Suprapubic skin (tissue), 4 donors: ENCODE results near the gene PSME3. TPM values are rescaled to one million over a fixed set of nuclear protein-coding genes. Genes with fewer than 3 reads are reported as not detected.
"Not testable (repeated sequence)": the region's sequence is repeated elsewhere in the genome, so short reads cannot be mapped to it uniquely, and the experiment has no call there.

Experiments used
- DNase-seq, 2 donors: peaks; one replicate each; pipeline ENCODE4 v3.0.0-alpha.2; 2019; ENCODE audit warnings: low spot score in 2 of 2
- H3K27ac ChIP-seq: fragments of 200-600 bp; sonication (generic); one replicate; pipeline ENCODE4 v1.5.1; 2019
- H3K27me3 ChIP-seq: fragments of 200-600 bp; sonication (generic); one replicate; pipeline ENCODE4 v1.5.1; 2019
- H3K36me3 ChIP-seq: fragments of 200-600 bp; sonication (generic); one replicate; pipeline ENCODE4 v1.5.1; 2019
- H3K4me1 ChIP-seq: fragments of 200-600 bp; sonication (generic); one replicate; pipeline ENCODE4 v1.5.1; 2019
- H3K4me3 ChIP-seq: fragments of 200-600 bp; sonication (generic); one replicate; pipeline ENCODE4 v1.5.1; 2019; ENCODE audit warnings: mild to moderate bottlenecking
- H3K9me3 ChIP-seq: fragments of 200-600 bp; sonication (generic); one replicate; pipeline ENCODE4 v1.5.1; 2019
- EP300 ChIP-seq: sonication (generic); formaldehyde crosslinking; IDR thresholded peaks from one replicate; pipeline ENCODE4 v1.6.1; 2017; ENCODE audit warnings: antibody characterized with exemption
- POLR2A ChIP-seq, 2 donors: fragments of 450-650 bp; IDR thresholded peaks; one replicate each; pipeline ENCODE4 v1.6.1; 2017; ENCODE audit warnings: antibody characterized with exemption in 2 of 2, mild to moderate bottlenecking in 2 of 2, moderate library complexity in 2 of 2
- POLR2AphosphoS5 ChIP-seq, 3 donors: sonication (generic); formaldehyde crosslinking; IDR thresholded peaks; one replicate each; pipeline ENCODE4 v1.6.1; 2017; ENCODE audit warnings: antibody characterized with exemption in 3 of 3
- WGBS: methylation state at CpG from one replicate; pipeline ENCODE4 v1.1.5; 2018; 5-methylcytosine and 5-hydroxymethylcytosine counted together
- total RNA-seq, 4 donors: library from RNA; depleted of rRNA; stranded (reverse); fragments of >200 nt; gene quantifications; one replicate each; pipeline ENCODE4 v1.1.0, GENCODE V29; 2016
- TF ChIP-seq, protein P1 (sequence below), 2 donors: fragments of 200-600 bp in 1 of 2; fragments of 450-650 bp in 1 of 2; sonication (generic) in 1 of 2; IDR thresholded peaks; one replicate each; pipeline ENCODE4 v1.5.1; 2016 to 2019; ENCODE audit warnings: antibody characterized with exemption in 2 of 2, mild to moderate bottlenecking in 1 of 2, moderate library complexity in 1 of 2

Gene PSME3
- total RNA-seq, 4 donors from 2014 or later: 47.0 to 106 (median 82.8) TPM

DNA sequence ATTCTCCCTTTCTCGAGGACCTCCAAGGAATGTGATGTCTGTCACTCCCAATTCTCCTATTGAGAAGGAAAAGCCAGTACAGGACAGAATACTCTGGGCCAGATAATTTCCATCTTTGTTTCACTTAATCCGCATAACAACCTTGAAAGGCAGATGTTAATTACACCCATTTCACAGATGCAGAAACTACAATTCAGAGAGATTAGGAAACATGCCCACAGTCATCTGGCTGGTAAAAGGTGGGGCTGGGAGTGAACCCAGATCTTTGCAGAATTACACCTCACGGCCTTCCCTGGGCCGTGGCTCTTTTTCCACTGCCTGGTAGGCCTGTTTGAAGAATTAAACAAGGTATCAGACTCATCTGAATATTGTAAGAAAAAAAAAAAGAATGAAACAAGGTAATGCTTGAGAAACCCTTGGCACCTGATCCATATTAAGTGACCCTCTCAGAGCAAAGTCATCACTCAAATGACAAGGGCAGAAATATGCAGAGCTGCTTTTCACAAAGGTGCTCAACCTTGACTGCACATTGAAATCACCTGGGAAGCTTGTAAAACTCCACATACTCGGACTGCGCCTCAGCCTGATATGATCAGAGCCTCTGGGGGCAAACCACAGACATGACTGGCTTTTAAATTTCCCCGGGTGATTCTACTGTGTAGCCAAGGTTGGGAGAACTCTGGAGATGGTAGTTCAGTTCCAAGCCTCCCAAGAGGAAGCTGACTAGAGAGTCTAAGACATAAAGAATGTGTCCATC lies 50.8 kb downstream of the PSME3 start:
- H3K4me3 ChIP-seq: no peak overlapping the region
- H3K4me1 ChIP-seq: peaks cover 3% of the 10 kb centered on the region
- WGBS: 77% methylated on average over 7 of the region's 7 CpGs
- H3K27me3 ChIP-seq: peaks cover 4% of the 10 kb centered on the region
- no peaks in the 10 kb centered on the region for H3K36me3 ChIP-seq
- H3K9me3 ChIP-seq: no peaks in the 10 kb centered on the region
- H3K27ac ChIP-seq: no peak overlapping the region
- TF ChIP-seq, protein P1, sequence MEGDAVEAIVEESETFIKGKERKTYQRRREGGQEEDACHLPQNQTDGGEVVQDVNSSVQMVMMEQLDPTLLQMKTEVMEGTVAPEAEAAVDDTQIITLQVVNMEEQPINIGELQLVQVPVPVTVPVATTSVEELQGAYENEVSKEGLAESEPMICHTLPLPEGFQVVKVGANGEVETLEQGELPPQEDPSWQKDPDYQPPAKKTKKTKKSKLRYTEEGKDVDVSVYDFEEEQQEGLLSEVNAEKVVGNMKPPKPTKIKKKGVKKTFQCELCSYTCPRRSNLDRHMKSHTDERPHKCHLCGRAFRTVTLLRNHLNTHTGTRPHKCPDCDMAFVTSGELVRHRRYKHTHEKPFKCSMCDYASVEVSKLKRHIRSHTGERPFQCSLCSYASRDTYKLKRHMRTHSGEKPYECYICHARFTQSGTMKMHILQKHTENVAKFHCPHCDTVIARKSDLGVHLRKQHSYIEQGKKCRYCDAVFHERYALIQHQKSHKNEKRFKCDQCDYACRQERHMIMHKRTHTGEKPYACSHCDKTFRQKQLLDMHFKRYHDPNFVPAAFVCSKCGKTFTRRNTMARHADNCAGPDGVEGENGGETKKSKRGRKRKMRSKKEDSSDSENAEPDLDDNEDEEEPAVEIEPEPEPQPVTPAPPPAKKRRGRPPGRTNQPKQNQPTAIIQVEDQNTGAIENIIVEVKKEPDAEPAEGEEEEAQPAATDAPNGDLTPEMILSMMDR (IDR thresholded peaks at IDR 0.05): no peak
- no peak for TF ChIP-seq POLR2AphosphoS5 (IDR thresholded peaks at IDR 0.05)
- no peak for TF ChIP-seq EP300
- no peak for TF ChIP-seq POLR2A (IDR thresholded peaks at IDR 0.05)
- DNase-seq: no peak

DNA sequence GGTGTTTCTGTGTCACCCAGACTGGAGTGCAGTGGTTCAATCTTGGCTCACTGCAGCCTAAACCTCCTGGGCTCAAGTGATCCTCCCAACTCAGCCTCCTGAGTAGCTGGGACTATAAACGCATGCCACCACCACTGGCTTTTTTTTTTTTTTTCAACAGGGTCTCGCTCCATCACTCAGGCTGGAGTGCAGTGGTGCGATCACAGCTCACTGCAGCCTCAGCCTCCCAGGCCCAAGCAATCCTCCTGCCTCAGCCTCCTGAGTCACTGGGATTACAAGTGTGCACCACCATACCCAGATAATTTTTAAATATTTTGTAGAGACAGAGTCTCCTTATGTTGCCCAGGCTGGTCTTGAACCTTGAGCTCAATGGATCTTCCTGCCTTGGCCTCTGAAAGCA lies 52.6 kb downstream of the PSME3 start:
- not testable (repeated sequence) for H3K4me1 ChIP-seq, H3K27ac ChIP-seq, H3K9me3 ChIP-seq, H3K36me3 ChIP-seq, H3K27me3 ChIP-seq, H3K4me3 ChIP-seq, DNase-seq
- WGBS: 100% methylated on average over 3 of the region's 3 CpGs

DNA sequence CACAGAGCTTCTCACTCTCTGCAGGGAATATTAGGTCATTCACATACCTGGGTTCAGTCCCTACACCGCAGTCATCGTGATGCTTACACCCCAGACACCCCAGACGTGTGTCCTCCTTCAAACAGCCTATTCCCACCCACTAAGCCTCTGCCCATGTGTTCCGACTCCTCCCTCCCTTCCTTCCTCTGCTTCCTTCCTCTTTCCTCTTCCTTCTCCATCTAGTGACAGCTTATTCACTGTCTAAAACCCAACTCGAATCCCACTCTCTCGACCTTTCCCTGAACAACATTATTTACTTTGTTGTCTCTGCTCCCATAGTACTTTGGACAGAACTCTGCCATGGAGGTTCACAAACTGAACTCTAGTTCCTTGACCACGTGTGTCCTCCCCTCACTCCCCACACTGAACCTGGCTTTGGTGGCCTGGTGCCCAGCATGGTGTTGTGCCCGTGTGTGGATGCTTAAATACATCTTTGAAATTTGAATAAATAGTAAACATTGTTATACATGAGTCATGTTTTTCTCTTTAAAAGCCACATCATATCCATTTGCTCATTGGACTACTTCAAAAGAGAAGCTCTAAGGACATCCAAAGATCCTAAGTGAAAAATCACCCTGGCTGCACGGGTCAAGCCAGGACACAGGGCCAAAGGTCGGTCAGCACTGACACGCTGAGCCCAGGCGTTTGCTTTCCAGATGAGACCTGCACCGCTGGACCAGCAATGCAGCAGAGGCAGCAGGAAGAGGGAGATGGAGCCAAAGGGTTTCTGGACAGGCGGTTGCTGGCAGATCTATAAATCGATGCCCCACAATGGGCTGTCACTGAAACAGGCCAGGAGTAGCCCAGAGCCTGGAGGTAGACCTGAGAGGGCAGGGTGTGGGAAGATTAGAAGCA lies 53.3 kb downstream of the PSME3 start:
- no peak overlapping the region for H3K4me3 ChIP-seq
- DNase-seq: no peak
- H3K9me3 ChIP-seq: no peaks in the 10 kb centered on the region
- 52% methylated on average over 15 of the region's 15 CpGs for WGBS
- H3K4me1 ChIP-seq: peaks cover 3% of the 10 kb centered on the region
- no peaks in the 10 kb centered on the region for H3K36me3 ChIP-seq
- TF ChIP-seq, protein P1 (IDR thresholded peaks at IDR 0.05): no peak
- TF ChIP-seq POLR2AphosphoS5 (IDR thresholded peaks at IDR 0.05) (no peak), POLR2A (IDR thresholded peaks at IDR 0.05) (no peak), EP300 (no peak)
- no peaks in the 10 kb centered on the region for H3K27me3 ChIP-seq
- H3K27ac ChIP-seq: no peak overlapping the region

DNA sequence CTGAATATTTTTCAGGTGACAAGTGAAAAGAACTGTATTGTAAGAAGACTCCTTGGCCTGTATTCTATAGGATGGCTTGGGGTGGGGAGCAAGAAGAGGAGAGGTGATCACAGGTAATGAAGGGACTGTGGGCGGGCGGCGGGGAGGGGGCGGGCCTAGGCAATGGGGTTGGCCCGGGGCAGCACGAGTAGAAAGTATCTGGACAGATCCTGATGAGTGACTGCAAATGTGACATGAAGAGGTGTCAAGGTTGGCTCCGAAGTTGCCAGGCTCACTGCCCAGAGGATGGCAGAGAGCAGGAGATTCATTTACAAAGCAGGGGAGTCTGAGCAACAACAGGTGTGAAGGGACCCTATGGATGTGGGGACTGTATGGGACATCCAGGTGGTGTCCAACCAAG lies 56.6 kb downstream of the PSME3 start:
- no peaks in the 10 kb centered on the region for H3K9me3 ChIP-seq
- no peaks in the 10 kb centered on the region for H3K27me3 ChIP-seq
- peaks cover 10% of the 10 kb centered on the region for H3K4me1 ChIP-seq
- no peak for DNase-seq
- no peak overlapping the region for H3K27ac ChIP-seq
- no peak overlapping the region for H3K4me3 ChIP-seq
- H3K36me3 ChIP-seq: no peaks in the 10 kb centered on the region
- WGBS: 86% methylated on average over 7 of the region's 7 CpGs
- no peak for TF ChIP-seq POLR2A (IDR thresholded peaks at IDR 0.05)
- TF ChIP-seq, protein P1 (IDR thresholded peaks at IDR 0.05): no peak
- TF ChIP-seq EP300: no peak
- TF ChIP-seq POLR2AphosphoS5 (IDR thresholded peaks at IDR 0.05): no peak

DNA sequence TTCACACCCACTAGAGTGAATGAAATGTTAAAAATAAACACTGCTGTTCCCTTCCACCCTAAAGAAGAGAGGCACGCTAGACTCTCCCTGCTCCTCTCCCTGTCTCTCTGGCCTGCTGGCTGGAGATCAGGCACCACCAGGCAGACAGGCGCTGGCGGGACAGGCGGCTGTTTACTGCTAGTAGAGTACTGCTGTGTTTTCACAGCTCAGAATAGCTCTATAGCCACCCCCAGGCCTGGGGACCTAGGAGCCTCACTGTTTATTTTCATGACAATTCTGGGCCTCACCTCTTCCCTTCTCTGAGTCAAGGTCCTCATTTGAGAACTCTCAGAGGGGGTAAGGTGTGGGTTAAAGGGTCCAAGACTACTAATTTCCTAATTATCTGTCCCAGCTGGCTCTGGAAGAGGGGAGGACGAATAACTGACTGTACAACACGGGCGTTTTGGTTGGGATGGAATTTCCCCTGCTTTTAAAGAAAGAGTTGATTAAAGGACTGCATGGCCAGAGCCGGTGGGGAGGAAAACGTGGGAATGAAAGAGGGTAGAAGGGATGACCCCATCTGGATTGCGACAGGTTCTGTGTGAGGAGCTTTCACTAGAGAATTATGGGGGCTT lies 58.4 kb downstream of the PSME3 start:
- Histone ChIP-seq H3K27me3 (no peaks in the 10 kb centered on the region), H3K9me3 (no peaks in the 10 kb centered on the region), H3K27ac (peak overlapping the region; percentile 15), H3K36me3 (no peaks in the 10 kb centered on the region), H3K4me1 (peaks cover 16% of the 10 kb centered on the region), H3K4me3 (no peak overlapping the region)
- DNase-seq: no peak
- WGBS: 51% methylated on average over 10 of the region's 10 CpGs
- TF ChIP-seq, protein P1 (IDR thresholded peaks at IDR 0.05): no peak
- no peak for TF ChIP-seq POLR2AphosphoS5 (IDR thresholded peaks at IDR 0.05)
- no peak for TF ChIP-seq EP300
- no peak for TF ChIP-seq POLR2A (IDR thresholded peaks at IDR 0.05)
